IgD-negative memory B cell (primary cell): Measurements from ENCODE around the gene TGDS. TPM values are rescaled to one million over a fixed set of nuclear protein-coding genes. Genes with fewer than 3 reads are reported as not detected.

ENCODE experiments used
- H3K27ac Mint-ChIP-seq, 3 donors: one replicate each; pipeline ENCODE4 v1.8.0; 2020 to 2022; ENCODE audit warnings: mild to moderate bottlenecking in 3 of 3, mixed read lengths in 3 of 3, moderate library complexity in 1 of 3
- H3K27me3 Mint-ChIP-seq: one replicate; pipeline ENCODE4 v1.8.0; 2021; ENCODE audit warnings: mixed read lengths
- H3K36me3 Mint-ChIP-seq: one replicate; pipeline ENCODE4 v1.8.0; 2020; ENCODE audit warnings: mild to moderate bottlenecking, mixed read lengths
- H3K4me1 Mint-ChIP-seq, 3 donors: one replicate each; pipeline ENCODE4 v1.8.0; 2020 to 2022; ENCODE audit warnings: mixed read lengths in 3 of 3, mild to moderate bottlenecking in 1 of 3
- H3K4me3 Mint-ChIP-seq, 4 donors: one replicate each; pipeline ENCODE4 v1.8.0; 2020 to 2022; ENCODE audit warnings: mild to moderate bottlenecking in 4 of 4, mixed read lengths in 4 of 4, moderate library complexity in 3 of 4
- H3K9me3 Mint-ChIP-seq, 3 donors: one replicate each; pipeline ENCODE4 v1.8.0; 2020 to 2021; ENCODE audit warnings: mixed read lengths in 3 of 3, mild to moderate bottlenecking in 1 of 3
- polyA plus RNA-seq: library from polyadenylated mRNA; unstranded; fragments of 300-500 nt; fragmentation: Illumina TruSeq; gene quantifications from one replicate; pipeline ENCODE4 v1.2.3, GENCODE V29; 2021

Gene TGDS
- polyA plus RNA-seq, 1 donor from 2014 or later = 9.5 TPM

DNA sequence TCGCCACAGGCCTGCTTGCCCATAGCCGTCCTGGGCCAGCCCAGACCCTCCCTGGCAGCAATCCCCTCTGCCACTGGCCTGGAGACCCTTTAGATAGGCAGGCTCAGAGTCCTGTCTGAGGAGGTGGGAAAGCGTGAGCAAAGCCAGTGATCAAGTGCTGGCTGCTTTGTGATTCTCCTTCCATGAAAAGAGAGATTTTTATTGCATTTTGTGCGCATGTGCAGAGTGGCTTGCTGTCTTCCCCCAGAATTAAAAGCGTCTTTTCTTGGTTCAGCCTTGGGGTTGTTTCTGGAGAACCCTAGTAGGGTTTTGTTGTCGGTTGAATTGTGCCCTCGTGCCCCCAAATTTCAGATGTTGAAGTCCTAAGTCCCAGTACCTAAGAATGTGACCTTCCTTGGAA, 71.5 kb downstream of the TGDS start:
- Mint-ChIP-seq H3K9me3 (peaks cover 0 to 5% (median 3%) of the 10 kb centered on the region in 3 donors), H3K27ac (no peak overlapping the region), H3K4me3 (no peak overlapping the region), H3K27me3 (peaks cover under 1% of the 10 kb centered on the region), H3K36me3 (no peaks in the 10 kb centered on the region), H3K4me1 (no peaks in the 10 kb centered on the region)

Other genes starting within 250 kb of the TGDS start
- not detected for gene DCT, start 116.5 kb downstream of the TGDS start, polyA plus RNA-seq
- 1.9 TPM for gene GPR180, start 5.7 kb upstream of the TGDS start, polyA plus RNA-seq
- gene SOX21, start 116.4 kb upstream of the TGDS start, polyA plus RNA-seq = not detected